HG02642 (cell line): ENCODE results near the gene GIMAP8.
"Not testable (repeated sequence)": the region's sequence is repeated elsewhere in the genome, so short reads cannot be mapped to it uniquely, and the experiment has no call there.

Experiments used
- ATAC-seq: cut with Tn5 transposase; IDR thresholded peaks from one replicate; pipeline ENCODE4 v1.9.1; 2021; ENCODE audit warnings: mild to moderate bottlenecking; ENCODE audit not compliant: unreplicated experiment, poor library complexity

Gene GIMAP8

DNA sequence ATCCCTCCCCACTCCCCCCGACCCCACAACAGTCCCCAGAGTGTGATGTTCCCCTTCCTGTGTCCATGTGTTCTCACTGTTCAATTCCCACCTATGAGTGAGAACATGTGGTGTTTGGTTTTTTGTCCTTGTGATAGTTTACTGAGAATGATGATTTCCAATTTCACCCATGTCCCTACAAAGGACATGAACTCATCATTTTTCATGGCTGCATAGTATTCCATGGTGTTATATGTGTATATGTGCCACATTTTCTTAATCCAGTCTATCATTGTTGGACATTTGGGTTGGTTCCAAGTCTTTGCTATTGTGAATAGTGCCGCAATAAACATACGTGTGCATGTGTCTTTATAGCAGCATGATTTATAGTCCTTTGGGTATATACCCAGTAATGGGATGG is 43.0 kb downstream of the GIMAP8 start:
- ATAC-seq, result not testable (repeated sequence)

DNA sequence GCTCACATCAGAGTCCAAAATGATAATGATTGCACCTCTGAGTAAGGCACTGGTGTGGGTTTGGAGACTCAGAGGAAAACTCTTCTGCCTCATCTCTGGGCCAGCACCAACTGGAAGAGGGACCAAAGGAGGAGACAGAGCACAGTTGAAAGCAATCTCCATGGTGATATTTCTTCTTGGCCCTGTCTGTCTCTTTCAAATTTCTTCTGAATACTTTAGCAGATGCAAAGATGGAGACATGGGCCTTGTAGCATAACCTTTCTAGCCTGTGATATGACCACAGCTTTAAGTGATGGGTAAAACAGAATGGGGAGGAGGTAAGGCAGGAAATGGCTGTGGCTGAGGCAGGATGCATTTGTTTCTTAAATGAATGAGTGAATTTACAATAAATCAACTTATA is 52.1 kb downstream of the GIMAP8 start:
- ATAC-seq, result no peak

DNA sequence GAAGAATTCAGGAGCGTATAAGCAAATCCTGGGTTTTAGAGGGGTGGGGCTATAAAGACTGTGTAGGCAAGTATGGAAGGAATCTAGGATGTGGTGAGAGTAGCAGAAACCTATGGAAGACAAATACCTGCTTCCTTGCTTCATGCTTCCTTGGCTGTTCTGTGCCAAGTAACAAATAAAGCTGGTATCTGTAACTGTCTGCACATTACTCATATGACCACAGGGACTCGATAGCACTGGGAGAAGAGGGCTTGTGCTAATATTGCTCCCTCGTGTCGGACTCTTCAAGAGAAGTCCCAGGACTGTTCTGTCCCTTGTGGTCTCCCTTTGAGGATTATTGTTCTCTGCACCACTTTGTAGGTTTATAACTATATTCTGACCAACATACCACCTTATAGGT is 52.7 kb downstream of the GIMAP8 start:
- ATAC-seq, result no peak

DNA sequence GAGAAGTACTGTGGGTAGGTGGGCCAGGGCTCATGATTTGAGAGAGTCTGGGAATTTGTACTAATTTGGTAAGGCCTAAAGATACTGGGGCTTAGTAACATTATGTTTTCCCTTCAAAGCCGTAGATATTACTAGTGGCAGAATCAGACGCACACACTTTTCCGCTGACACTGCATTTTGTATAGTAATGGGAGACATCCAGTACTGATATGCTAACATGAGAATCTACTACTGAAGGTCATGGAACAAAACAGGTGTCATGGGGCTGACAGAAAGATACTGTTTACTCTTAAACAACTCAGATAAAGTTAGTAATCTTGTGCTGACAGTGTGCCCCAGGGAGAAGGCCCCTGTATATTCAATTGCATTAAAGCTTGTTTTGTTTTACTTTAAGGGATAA is 53.2 kb downstream of the GIMAP8 start:
- ATAC-seq, result no peak

DNA sequence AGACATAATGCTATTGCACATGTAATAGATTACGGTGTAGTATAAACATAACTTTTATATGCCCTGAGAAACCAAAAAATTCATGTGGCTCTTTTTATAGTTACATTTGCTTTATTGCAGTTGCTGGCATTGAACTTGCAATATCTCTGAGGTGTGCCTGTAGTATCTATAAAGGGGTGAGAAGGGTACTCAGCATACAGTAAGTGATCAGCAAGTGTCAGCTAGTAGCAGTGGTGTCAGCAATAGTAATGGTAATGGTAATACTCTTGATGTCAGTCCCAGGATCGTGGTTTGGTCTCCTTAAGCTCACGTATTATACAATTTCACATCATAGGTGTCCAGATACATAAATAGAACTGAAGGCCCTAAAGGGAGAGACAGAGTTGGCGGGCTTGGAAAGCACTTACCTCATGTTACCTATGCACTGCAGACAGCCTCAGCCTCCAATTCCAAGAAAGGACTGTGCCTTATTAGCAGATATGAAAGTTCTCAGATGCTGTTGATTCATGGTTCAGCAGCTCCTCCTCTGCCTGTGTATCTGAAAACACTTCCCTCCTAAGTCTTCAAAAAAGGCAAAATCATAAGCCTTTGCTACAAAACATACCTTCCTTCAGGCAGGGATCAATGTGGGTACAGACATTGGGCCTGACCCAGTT is 57.6 kb downstream of the GIMAP8 start:
- no peak for ATAC-seq

DNA sequence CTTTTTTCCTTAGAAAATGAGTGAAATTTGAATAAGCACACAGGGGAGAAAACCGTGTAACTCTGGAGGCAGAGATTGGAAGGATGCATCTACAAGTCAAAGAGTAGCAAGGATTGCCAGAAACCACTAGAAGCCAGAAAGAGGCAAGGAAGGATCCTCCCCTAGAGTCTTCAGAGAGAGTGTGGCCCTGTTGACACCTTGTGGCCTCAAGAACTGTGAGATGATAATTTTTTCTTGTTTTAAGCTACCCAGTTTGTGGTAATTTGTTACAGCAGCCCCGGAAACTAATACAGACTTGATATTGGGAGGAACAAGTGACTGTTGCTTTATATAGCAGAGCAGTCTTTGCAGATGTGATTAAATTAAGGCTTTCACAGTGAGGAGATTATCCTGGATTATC is 60.6 kb downstream of the GIMAP8 start:
- ATAC-seq, result no peak

DNA sequence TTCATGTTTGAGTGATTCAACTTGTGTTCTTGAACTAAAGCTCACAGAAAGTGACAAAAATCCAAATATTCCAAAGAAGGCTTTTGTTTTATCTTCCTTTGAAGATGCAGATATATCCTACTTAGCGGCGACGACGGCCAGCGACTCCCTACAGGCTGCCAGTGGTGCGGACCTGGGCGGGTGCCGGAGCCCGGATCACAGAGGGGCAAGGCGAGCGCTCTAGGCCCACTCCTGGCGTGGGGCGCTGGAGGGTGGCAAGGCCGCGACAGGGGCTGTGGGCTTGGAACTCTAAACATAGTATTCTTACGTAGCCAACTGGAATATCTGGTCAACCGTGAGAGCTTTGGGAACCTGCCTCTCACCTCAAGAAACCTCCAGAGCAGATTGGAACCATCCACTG is 63.3 kb downstream of the GIMAP8 start:
- no peak for ATAC-seq

DNA sequence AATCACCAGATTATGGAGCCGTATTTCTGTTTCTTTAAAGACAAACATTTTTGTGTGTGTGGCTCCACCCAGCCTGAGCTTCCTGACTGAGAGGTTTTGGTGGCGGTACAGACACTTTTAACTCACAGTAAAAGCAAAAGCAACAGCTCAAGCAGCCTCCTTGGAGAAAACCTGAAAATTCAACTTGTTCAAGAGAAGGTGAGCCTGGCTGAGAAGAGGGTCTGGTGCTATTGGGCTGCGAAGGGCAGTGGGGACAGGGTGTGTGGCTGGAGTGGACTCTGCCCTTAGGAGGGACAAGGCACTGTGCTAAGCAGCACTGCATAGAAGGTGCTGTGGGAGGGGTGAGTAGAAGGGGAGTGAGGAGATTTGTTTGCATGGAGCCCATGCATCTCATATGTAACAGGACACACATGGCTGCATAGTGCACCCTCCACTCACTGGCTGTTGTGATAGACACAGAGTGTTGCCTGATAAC is 64.4 kb downstream of the GIMAP8 start, which contains the start of gene GIMAP7:
GIMAP7 (plus strand) TSS at position 125 of the 475 bp plus-strand sequence. CDS start 5,103 bp downstream, outside the sequence.
- peak; percentile 61 for ATAC-seq

DNA sequence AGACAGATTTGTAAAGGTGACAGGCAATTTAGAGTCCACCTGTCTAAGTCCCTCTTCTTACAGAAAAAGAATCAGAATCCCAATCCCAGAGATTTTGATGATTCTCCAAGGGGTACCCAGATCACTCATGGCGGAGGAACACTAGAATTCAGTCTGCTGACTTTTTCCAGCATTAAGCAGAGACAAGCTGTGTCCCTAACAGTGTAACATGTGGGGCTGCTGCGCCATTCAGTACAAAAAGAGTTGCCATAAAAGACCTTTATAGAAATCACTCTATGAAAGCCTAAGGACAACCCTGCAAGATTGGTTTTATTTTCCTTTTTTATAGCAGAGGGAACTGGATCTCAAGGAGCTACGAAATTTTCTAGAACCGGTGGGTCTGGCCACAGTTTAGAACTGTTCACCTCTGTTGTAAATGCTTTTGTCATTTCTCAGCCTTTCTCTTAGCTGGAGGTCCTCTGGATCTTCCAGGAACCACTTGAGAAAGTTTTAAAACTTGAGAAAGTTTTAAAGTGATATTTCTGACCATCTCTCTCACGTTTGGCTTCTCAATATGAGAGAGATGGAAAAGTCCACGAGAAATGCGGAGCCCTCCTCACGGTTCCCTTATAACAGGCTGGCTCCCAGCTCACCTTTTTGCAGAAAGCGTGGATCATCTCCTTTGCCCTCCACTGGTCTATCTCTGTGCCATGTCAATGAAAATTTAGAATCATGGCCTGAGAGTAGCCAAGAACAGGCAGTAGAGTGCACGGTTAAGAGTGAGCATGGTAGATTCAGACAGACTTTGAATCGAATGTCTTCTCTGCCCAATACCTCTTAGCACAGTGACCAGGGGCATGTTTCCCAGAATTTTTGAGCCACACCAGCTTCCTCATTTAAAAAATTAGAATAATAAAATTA is 65.1 kb downstream of the GIMAP8 start:
- peak; percentile 7 for ATAC-seq

DNA sequence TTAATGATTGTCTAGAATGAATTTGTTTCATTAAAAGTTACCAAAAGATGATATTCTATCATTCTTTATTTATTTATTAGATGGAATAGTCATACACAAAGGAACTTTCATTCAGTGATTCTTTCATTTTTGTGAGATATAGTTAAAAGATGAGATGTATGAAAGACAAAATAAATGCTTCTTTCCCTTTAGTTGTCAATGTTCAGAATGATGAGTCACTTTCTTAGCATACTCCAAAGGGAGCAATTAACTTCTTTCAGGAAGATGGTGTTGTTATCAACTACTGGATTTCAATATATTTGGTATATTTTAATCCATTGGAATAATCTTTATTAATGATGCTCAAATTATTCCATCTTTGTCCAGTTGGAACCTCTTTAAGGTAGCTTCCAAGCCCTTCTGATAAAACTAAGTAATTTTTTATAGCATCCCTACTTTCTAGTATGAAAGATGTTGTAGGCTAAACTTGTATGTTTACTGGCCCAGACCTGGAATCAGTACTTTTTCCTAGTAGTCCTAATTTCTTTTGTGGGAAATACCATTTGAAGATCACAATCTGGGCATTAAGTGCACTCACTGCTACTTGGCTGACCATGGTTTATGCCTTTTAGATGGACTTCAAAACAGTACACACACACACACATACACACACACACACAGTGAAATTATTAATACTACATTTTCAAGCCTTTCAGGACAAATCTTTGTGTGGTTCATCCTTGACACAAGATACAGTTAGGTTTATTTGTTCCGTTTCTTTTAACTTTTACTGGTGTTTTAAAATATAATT is 66.7 kb downstream of the GIMAP8 start:
- ATAC-seq, result no peak

DNA sequence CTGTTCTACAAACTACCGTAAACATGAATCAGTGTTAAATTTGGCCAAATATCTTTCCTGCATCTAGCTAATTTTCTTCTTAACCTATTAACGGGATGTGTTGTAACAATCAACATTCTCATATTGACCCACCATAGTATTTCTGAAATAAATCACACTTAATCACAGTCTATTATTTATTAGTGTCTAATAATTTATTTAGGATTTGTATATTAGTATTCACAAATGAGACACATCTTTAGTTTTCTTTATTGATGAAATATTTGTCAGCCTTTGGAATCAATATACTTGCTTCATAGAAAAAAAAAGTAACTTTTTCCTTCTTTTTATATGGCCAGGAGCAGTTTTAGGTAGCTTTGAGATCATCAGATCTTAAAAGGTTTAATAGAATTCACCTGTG is 68.9 kb downstream of the GIMAP8 start:
- no peak for ATAC-seq

DNA sequence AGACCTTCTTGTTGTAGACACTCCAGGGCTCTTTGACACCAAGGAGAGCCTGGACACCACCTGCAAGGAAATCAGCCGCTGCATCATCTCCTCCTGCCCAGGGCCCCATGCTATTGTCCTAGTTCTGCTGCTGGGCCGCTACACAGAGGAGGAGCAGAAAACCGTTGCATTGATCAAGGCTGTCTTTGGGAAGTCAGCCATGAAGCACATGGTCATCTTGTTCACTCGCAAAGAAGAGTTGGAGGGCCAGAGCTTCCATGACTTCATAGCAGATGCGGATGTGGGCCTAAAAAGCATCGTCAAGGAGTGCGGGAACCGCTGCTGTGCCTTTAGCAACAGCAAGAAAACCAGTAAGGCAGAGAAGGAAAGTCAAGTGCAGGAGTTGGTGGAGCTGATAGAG is 69.7 kb downstream of the GIMAP8 start:
- ATAC-seq, result no peak

DNA sequence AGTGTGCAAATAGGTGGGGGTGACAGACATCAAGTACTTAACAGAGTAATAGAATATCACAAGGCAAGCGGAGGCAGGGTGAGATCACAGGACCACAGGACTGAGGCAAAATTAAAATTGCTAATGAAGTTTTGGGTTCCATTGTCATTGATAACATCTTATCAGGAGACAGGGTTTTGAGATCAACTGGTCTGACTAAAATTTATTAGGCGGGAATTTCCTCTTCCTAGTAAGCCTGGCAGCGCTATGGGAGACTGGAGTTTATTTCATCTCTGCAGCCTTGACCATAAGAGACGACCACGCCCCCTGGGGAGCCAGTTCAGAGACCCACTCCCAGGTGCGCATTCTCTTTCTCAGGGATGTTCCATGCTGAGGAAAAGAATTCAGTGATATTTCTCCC is 72.5 kb downstream of the GIMAP8 start:
- not testable (repeated sequence) for ATAC-seq

DNA sequence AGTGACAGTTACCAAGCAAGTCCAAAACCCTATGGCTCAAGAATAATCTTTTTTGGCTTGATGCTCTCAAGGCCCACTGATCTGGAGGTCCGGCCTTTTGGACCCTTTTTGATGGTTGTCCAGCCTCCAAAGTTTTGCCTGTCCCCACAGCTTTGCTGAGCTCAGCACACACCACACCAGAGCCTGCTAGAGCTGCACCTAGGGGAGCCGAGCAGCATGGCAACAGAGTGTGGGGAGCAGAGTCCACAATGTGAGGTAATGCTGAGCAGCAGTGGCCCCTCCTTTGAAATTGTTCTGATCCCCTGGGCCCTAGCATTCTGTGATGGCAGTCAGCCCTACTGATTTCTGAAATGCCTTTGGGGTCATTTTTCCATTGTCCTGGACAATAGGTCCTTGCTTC is 73.6 kb downstream of the GIMAP8 start:
- no peak for ATAC-seq
